GM19351 (cell line): ENCODE results near the gene RXRB.
"Not testable (repeated sequence)": the region's sequence is repeated elsewhere in the genome, so short reads cannot be mapped to it uniquely, and the experiment has no call there.

Experiments used
- ATAC-seq: cut with Tn5 transposase; IDR thresholded peaks from one replicate; pipeline ENCODE4 v1.9.1; 2021; ENCODE audit warnings: mild to moderate bottlenecking, moderate library complexity; ENCODE audit not compliant: unreplicated experiment

RXRB gene

GRCh38 chr6:33200219-33201146 is at the start of gene RXRB, which contains the start of gene SLC39A7:
Gene RXRB, minus strand, starts transcription at chr6:33200665. Its CDS starts 189 bp downstream, at chr6:33200476.
Gene SLC39A7, plus strand, starts transcription at chr6:33200867. Its CDS starts 379 bp downstream, at chr6:33201246.
- peak; percentile 46 for ATAC-seq

GRCh38 chr6:33249732-33250630 is 49.5 kb upstream of the RXRB start:
- no peak for ATAC-seq

GRCh38 chr6:33248932-33249731 is 48.7 kb upstream of the RXRB start:
- ATAC-seq = peak; percentile 88

- no peak for ATAC-seq
Observed at GRCh38 chr6:33248643-33248931, 48.1 kb upstream of the RXRB start.

- ATAC-seq = no peak
Observed at GRCh38 chr6:33247977-33248642, 47.6 kb upstream of the RXRB start.

GRCh38 chr6:33243476-33243875 is 43.0 kb upstream of the RXRB start:
- ATAC-seq = no peak

- no peak for ATAC-seq
Observed at GRCh38 chr6:33241968-33242367, 41.5 kb upstream of the RXRB start.

- ATAC-seq = no peak
Observed at GRCh38 chr6:33237741-33238140, 37.3 kb upstream of the RXRB start.

- ATAC-seq = no peak
Observed at GRCh38 chr6:33236852-33237251, 36.4 kb upstream of the RXRB start.

- ATAC-seq = no peak
Observed at GRCh38 chr6:33236328-33236727, 35.9 kb upstream of the RXRB start.

GRCh38 chr6:33235221-33235634 is 34.8 kb upstream of the RXRB start:
- ATAC-seq = no peak

GRCh38 chr6:33226503-33227120 is 26.1 kb upstream of the RXRB start:
- ATAC-seq = not testable (repeated sequence)

GRCh38 chr6:33217681-33218080 is 17.2 kb upstream of the RXRB start:
- ATAC-seq = no peak

GRCh38 chr6:33217246-33217645 is 16.8 kb upstream of the RXRB start:
- no peak for ATAC-seq

GRCh38 chr6:33216117-33216649 is 15.7 kb upstream of the RXRB start:
- no peak for ATAC-seq

- no peak for ATAC-seq
Observed at GRCh38 chr6:33215271-33216116, 15.0 kb upstream of the RXRB start.

GRCh38 chr6:33213989-33214335 is 13.5 kb upstream of the RXRB start:
- no peak for ATAC-seq

- no peak for ATAC-seq
Observed at GRCh38 chr6:33213166-33213988, 12.9 kb upstream of the RXRB start.
